ENCODE measurements around the gene KDELR1.
A peak's percentile ranks its signal among the peaks of the same experiment; 100 is the strongest.

KDELR1 gene

DNA sequence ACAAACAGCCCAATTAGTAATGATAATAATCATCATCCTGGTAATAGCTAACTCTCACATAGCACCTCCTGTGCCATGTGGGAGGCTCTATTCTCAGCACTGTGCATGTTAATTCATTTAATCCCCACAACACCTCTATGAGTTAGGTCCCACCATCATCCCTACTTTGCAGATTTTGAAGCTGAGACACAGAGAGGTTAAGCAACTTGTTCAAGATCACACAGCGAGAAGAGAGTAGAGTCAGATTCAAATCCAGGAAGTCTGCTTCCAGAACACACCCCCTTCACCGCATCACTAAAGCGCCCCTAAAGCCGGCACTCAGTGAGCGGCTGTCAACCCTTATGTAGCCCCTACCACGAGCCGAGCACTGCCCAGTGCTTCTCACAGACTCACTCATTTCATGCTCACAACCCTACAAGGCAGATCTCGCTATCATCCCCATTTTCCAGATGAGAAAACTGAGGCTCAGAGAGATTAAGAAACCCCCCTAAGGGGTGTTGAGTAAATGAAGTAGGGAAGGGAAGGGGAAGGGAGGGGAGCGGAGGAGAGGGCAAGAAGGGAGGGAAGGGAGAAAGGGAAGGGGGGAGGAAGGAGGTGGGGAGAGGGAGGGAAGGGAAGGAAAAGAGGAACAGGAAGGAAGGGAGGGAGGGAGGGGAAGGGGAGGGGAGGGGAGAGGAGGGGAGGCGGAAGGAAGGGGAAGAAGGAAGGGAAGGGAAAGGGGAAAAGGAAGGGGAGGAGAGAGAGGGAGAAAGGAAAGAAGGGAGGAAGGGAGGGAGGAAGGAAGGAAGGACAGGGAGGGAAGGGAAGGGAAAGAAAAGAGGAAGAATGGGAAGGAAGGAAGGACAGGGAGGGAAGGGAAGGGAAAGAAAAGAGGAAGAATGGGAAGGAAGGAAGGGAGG is 49.6 kb downstream of the KDELR1 start:
- no peak for DNase-seq

- no peak for DNase-seq
These were observed 50.4 kb downstream of the KDELR1 start for GRCh38 chr19:48340995-48341394.

GRCh38 chr19:48338802-48339503 is 52.4 kb downstream of the KDELR1 start:
- DNase-seq, result no peak

- DNase-seq, result no peak
These were observed 53.0 kb downstream of the KDELR1 start for GRCh38 chr19:48338253-48338755.

GRCh38 chr19:48333467-48334384 is 57.6 kb downstream of the KDELR1 start:
- DNase-seq, result peak; percentile 85 to 96

GRCh38 chr19:48332662-48333466 is 58.5 kb downstream of the KDELR1 start:
- DNase-seq, result peak; percentile 99 to 100

All from NCI-H526 (cell line).